DND-41 (cell line): ENCODE measurements around the gene TMEM151A.

ENCODE experiments used
- CTCF ChIP-seq: IDR thresholded peaks from 2 replicates; pipeline ENCODE4 v1.5.1; 2012; ENCODE audit warnings: borderline replicate concordance, low read length, moderate library complexity, mild to moderate bottlenecking; ENCODE audit not compliant: poor library complexity, severe bottlenecking; ENCODE audit errors: extremely low read depth
- EZH2 ChIP-seq: IDR thresholded peaks from 3 replicates; pipeline ENCODE4 v1.6.1; 2012; ENCODE audit warnings: borderline replicate concordance, low read depth, mild to moderate bottlenecking, moderate library complexity, low read length, inconsistent platforms; ENCODE audit not compliant: severe bottlenecking

GRCh38 chr11:66291303-66291705 is 390 bp upstream of the TMEM151A start:
- TF ChIP-seq CTCF = no peak
- no peak for TF ChIP-seq EZH2
